ENCODE measurements around the gene C17orf114.

GRCh38 chr17:4837471-4838308, 35.6 kb upstream of the C17orf114 start:
- TF ChIP-seq CTCF (IDR thresholded peaks at IDR 0.05) (no peak), POLR2AphosphoS5 (IDR thresholded peaks at IDR 0.05; ENCODE audit: insufficient read depth in 1 of 2, low read depth in 1 of 2) (no peak)
